AG04450 (cell line): ENCODE measurements around the gene RALGPS1. TPM values are rescaled to one million over a fixed set of nuclear protein-coding genes. Genes with fewer than 3 reads are reported as not detected.

Experiments
- CTCF ChIA-PET: fragments of 300-600, 350-600 bp; formaldehyde crosslinking; extraction: SDS; loops from one replicate; lab custom pipeline; 2022; ENCODE audit warnings: antibody characterized with exemption, inconsistent platforms; lab: Charles Lee
- POLR2A ChIA-PET: fragments of 350-600 bp; formaldehyde crosslinking; extraction: SDS; loops from one replicate; lab custom pipeline; 2021; ENCODE audit warnings: antibody characterized with exemption, inconsistent platforms; lab: Yijun Ruan, JAX
- DNase-seq: peaks from one replicate; pipeline ENCODE4 v3.0.0-alpha.2; 2011; ENCODE audit warnings: low read depth, low spot score
- H3K27ac ChIP-seq: one replicate; pipeline ENCODE4 v1.5.1; 2012; ENCODE audit warnings: low read depth, low read length, control low read depth
- H3K27me3 ChIP-seq: one replicate; pipeline ENCODE4 v1.6.0; 2012; ENCODE audit warnings: low read length; ENCODE audit not compliant: control insufficient read depth, insufficient read depth
- H3K4me3 ChIP-seq: 2 replicates; pipeline ENCODE4 v1.5.1; 2011; ENCODE audit warnings: mild to moderate bottlenecking, low read depth, low read length, control low read depth
- H3K9me3 ChIP-seq: 2 replicates; pipeline ENCODE4 v1.5.1; 2012; ENCODE audit warnings: low read length; ENCODE audit not compliant: control insufficient read depth, insufficient read depth
- polyA plus RNA-seq: library from polyadenylated mRNA; depleted of rRNA; stranded (reverse); fragments of >200 nt; gene quantifications from 2 replicates; pipeline ENCODE4 v1.2.3, GENCODE V29; 2011
- TF ChIP-seq, protein P1 (sequence below): IDR thresholded peaks from 2 replicates; pipeline ENCODE4 v1.5.1; 2011; ENCODE audit warnings: low read depth, low read length, control low read depth, inconsistent platforms

The RALGPS1 gene
- polyA plus RNA-seq, 1 experiment = 4.6 TPM

DNA sequence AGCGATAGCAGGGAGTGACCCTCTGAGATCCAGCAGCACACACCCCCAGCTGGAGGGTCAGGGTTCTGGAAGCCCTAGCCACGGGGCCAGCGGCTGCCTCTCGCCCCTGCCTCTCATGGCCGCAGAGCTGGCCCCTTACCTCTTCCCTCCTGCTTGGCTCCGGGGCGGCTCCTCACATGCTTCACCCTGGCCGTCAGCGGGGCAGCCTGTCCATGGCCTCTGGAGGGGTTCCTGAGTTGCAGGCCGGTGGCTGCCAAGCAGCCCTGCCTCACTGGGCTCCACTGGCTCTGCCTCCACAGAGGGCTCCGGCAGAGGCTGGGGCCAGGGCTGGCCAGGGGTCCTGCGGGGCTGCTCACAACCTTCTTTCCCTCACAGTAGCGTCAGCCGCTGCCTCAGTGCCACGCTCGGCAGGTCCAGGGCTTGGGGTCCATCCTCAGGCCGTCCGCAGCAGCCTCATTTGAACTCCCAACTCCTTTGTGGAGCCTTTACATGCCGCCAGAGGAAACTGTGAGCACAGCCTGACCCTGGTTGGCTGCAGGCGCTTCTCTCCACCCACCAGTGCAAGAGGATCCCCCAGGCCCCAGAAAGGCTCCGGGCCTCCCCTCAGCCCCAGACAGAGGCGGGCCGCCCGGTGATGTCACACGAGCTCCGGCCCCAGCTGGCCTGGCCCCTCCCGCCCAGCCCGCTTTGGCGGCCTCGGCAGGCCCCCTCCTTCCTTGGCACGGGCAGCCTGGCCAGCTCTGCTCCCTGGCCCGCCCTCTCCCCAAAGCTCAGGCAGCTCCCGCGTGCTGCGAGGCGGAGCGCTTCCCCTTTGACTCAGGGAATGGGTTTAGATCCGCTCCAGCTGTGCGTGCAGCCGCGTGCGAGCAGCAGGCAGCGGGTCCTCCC is 207.8 kb downstream of the RALGPS1 start, which contains the start of gene ANGPTL2:
Gene ANGPTL2 (minus strand): TSS at position 460 of the 888 bp plus-strand sequence. CDS start 13,904 bp downstream, outside the sequence.
- Histone ChIP-seq H3K4me3 (peak within 1 kb of the TSS; percentile 94), H3K27ac (peak within 1 kb of the TSS; percentile 91), H3K9me3 (no peaks in the 10 kb centered on the region; the same call in 1 of the 2 replicates), H3K27me3 (no peaks in the 10 kb centered on the region)
- TF ChIP-seq, protein P1, sequence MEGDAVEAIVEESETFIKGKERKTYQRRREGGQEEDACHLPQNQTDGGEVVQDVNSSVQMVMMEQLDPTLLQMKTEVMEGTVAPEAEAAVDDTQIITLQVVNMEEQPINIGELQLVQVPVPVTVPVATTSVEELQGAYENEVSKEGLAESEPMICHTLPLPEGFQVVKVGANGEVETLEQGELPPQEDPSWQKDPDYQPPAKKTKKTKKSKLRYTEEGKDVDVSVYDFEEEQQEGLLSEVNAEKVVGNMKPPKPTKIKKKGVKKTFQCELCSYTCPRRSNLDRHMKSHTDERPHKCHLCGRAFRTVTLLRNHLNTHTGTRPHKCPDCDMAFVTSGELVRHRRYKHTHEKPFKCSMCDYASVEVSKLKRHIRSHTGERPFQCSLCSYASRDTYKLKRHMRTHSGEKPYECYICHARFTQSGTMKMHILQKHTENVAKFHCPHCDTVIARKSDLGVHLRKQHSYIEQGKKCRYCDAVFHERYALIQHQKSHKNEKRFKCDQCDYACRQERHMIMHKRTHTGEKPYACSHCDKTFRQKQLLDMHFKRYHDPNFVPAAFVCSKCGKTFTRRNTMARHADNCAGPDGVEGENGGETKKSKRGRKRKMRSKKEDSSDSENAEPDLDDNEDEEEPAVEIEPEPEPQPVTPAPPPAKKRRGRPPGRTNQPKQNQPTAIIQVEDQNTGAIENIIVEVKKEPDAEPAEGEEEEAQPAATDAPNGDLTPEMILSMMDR = peak; percentile 1; the same call in 1 of the 2 replicates
- peak; percentile 94 for DNase-seq
- POLR2A ChIA-PET = interaction anchor here (0.5 to 3.9 kb wide), 24 partner anchors 9 to 485 kb away, joined by 3 to 65 read pairs (median 4); partner anchors contain the start of genes LRSAM1 and RPL12
- CTCF ChIA-PET = interaction anchor here (0.6 to 2.0 kb wide), 7 partner anchors 11 to 181 kb away, joined by 3 to 11 read pairs (median 5); no protein-coding TSS in a partner anchor

GRCh38 chr9:127123064-127123890 is 208.7 kb downstream of the RALGPS1 start:
- H3K27ac ChIP-seq = peak overlapping the region; percentile 91
- DNase-seq = no peak
- H3K4me3 ChIP-seq = peak overlapping the region; percentile 94
- POLR2A ChIA-PET = interaction anchor here (0.5 to 3.9 kb wide), 22 partner anchors 8 to 484 kb away, joined by 3 to 65 read pairs (median 5); partner anchors contain the start of genes LRSAM1 and RPL12
- TF ChIP-seq, protein P1 = no peak
- no peaks in the 10 kb centered on the region for H3K27me3 ChIP-seq
- CTCF ChIA-PET = interaction anchor here (0.6 to 2.0 kb wide), 6 partner anchors 10 to 183 kb away, joined by 3 to 6 read pairs (median 4); no protein-coding TSS in a partner anchor
- H3K9me3 ChIP-seq = no peaks in the 10 kb centered on the region; the same call in 1 of the 2 replicates

DNA sequence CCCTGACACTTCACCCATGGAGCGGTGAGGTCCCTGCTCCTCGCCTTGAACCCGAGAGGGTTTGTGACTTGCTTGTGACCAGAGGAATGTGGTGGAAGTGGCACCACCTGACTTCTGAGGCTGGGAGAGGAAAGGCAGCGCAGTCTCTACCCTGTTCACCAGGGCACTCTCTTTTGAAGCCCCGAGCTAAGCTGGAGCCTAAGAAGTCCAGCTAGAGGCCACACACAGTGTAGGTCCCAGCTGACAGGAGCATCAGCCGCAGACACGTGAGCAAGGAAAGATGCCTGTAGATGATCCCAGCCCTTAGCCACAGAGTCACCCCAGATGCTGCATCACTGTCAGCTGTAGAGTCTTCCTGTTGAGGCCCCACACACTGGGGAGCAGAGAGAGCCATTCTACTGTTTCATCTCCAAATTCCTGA is 209.5 kb downstream of the RALGPS1 start:
- Histone ChIP-seq H3K9me3 (no peaks in the 10 kb centered on the region; the same call in 1 of the 2 replicates), H3K27me3 (no peaks in the 10 kb centered on the region), H3K27ac (no peak overlapping the region), H3K4me3 (no peak overlapping the region)
- ChIA-PET POLR2A (interaction anchor here (0.6 to 3.9 kb wide), 2 partner anchors 10 to 283 kb away, joined by 3 to 65 read pairs; no protein-coding TSS in a partner anchor), CTCF (interaction anchor here (1.1 to 2.0 kb wide), 2 partner anchors 9 to 184 kb away, joined by 4 to 6 read pairs; no protein-coding TSS in a partner anchor)
- TF ChIP-seq, protein P1 = no peak
- no peak for DNase-seq

DNA sequence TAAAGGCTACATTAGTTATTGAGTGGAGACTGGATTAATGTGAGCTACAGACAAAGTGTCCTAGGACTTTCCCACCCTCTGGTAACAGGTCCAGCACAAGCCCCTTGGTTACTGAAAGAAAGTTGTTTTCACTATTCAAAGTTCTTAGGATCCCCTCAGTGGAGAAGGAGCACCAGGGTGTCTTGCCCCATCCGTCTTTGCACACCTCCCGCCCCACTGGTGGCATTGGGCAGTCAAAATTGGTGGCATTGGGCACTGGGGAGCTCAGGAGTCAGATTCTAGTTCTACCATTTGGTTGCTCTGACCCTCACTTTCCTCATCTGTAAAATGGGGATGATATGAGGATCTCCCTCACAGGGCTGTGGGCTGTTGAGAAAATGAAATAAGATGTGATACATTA is 210.2 kb downstream of the RALGPS1 start:
- CTCF ChIA-PET = no interaction called here
- no peaks in the 10 kb centered on the region for H3K27me3 ChIP-seq
- no peak overlapping the region for H3K4me3 ChIP-seq
- H3K9me3 ChIP-seq = no peaks in the 10 kb centered on the region; the same call in 1 of the 2 replicates
- TF ChIP-seq, protein P1 = no peak
- POLR2A ChIA-PET = no interaction called here
- DNase-seq = no peak
- H3K27ac ChIP-seq = no peak overlapping the region
